Right cardiac atrium (tissue), 5 donors: ENCODE data around the gene APBB3. TPM values are rescaled to one million over a fixed set of nuclear protein-coding genes. Genes with fewer than 3 reads are reported as not detected.
"Not testable (repeated sequence)": the region's sequence is repeated elsewhere in the genome, so short reads cannot be mapped to it uniquely, and the experiment has no call there.

Source experiments
- ATAC-seq, 2 donors: fragments of 200-7000 bp; cut with Tn5 transposase; one replicate each; pipeline versions ENCODE4 v1.8.0 to v1.9.1; 2020; ENCODE audit warnings: moderate library complexity in 2 of 2, mild to moderate bottlenecking in 1 of 2
- DNase-seq, 3 donors: peaks; one replicate each; pipeline ENCODE4 v3.0.0-alpha.2; 2020
- H3K27ac ChIP-seq: one replicate; pipeline ENCODE4 v1.5.1; 2013; ENCODE audit warnings: mild to moderate bottlenecking, low read length, control low read depth, moderate library complexity
- H3K27me3 ChIP-seq: one replicate; pipeline ENCODE4 v1.6.1; 2013; ENCODE audit not compliant: control insufficient read depth, insufficient read depth
- H3K4me1 ChIP-seq: one replicate; pipeline ENCODE4 v1.6.1; 2013; ENCODE audit warnings: low read length; ENCODE audit not compliant: control insufficient read depth, insufficient read depth
- H3K4me3 ChIP-seq: one replicate; pipeline ENCODE4 v1.5.1; 2013; ENCODE audit warnings: low read length, control low read depth
- H3K9me3 ChIP-seq: one replicate; pipeline ENCODE4 v1.6.1; 2013; ENCODE audit warnings: low read length; ENCODE audit not compliant: control insufficient read depth
- WGBS: extraction: QIAGEN DNeasy Blood & Tissue Kit; methylation state at CpG from one replicate; pipeline ENCODE4 v1.1.7; 2013; 5-methylcytosine and 5-hydroxymethylcytosine counted together
- intact Hi-C, 4 donors: fragments of 100-400 bp; cut with DNase I; formaldehyde crosslinking; loops; one replicate each; pipeline versions ENCODE4 v1.11.0 to v1.14.0; 2022 to 2023
- polyA plus RNA-seq: library from polyadenylated mRNA; stranded (reverse); fragments of 200-250 nt; gene quantifications from one replicate; pipeline ENCODE4 v1.2.3, GENCODE V29; 2013
- total RNA-seq, 4 donors: library from RNA; stranded (reverse); fragmentation: NEBNext Ultra II Directional; extraction: Animal tissue kit (Norgen Biotek cat#: 25700); gene quantifications; one replicate each; pipeline ENCODE4 v1.2.1, GENCODE V29; 2021
- donor health status: healthy with polysubstance abuse.
- donor health status: DM: no; HTN: yes; CAD: no.
- donor health status: DM: no; HTN: no; CAD: no.
- donor health status: DM: no; HTN: yes; CAD: no; lungs with severe emphysema.
- donor health status: DM: yes; HTN: yes; CAD: no.

The APBB3 gene
- total and polyA plus RNA-seq, 5 donors: 13.2 to 19.2 (median 16.1) TPM

GRCh38 chr5:140598836-140599235 is 34.4 kb upstream of the APBB3 start:
- ATAC-seq (no peak), DNase-seq (no peak)
- H3K27ac ChIP-seq: no peak overlapping the region
- H3K9me3 ChIP-seq: no peaks in the 10 kb centered on the region
- WGBS: 76% methylated on average over 2 of the region's 2 CpGs
- H3K4me1 ChIP-seq: no peaks in the 10 kb centered on the region
- intact Hi-C loops: no loop called here
- no peak overlapping the region for H3K4me3 ChIP-seq
- no peaks in the 10 kb centered on the region for H3K27me3 ChIP-seq

- peak overlapping the region; percentile 30 for H3K27ac ChIP-seq
- WGBS: 12% methylated on average over 1 of the region's 1 CpG
- peak in 1 of 3 donors; percentile 58 for DNase-seq
- H3K27me3 ChIP-seq: no peaks in the 10 kb centered on the region
- H3K9me3 ChIP-seq: no peaks in the 10 kb centered on the region
- intact Hi-C loops: no loop called here
- ATAC-seq: peak; percentile 52 to 80
- H3K4me3 ChIP-seq: no peak overlapping the region
- no peaks in the 10 kb centered on the region for H3K4me1 ChIP-seq
These were observed 31.9 kb upstream of the APBB3 start for GRCh38 chr5:140596321-140596741.

- 62% methylated on average over 5 of the region's 5 CpGs for WGBS
- no peaks in the 10 kb centered on the region for H3K9me3 ChIP-seq
- ATAC-seq (peak; percentile 45 to 63), DNase-seq (no peak)
- H3K4me3 ChIP-seq: no peak overlapping the region
- intact Hi-C loops: no loop called here
- no peaks in the 10 kb centered on the region for H3K4me1 ChIP-seq
- H3K27ac ChIP-seq: peak overlapping the region; percentile 19
- no peaks in the 10 kb centered on the region for H3K27me3 ChIP-seq
These were observed 31.3 kb upstream of the APBB3 start for GRCh38 chr5:140595538-140596300.

- 68% methylated on average over 6 of the region's 6 CpGs for WGBS
- DNase-seq (peak in 1 of 3 donors; percentile 48), ATAC-seq (no peak)
- H3K27me3 ChIP-seq: no peaks in the 10 kb centered on the region
- no peaks in the 10 kb centered on the region for H3K4me1 ChIP-seq
- no peak overlapping the region for H3K4me3 ChIP-seq
- no peak overlapping the region for H3K27ac ChIP-seq
- intact Hi-C loops: no loop called here
- H3K9me3 ChIP-seq: no peaks in the 10 kb centered on the region
These were observed 29.8 kb upstream of the APBB3 start for GRCh38 chr5:140594169-140594568.

GRCh38 chr5:140593070-140593469 is 28.7 kb upstream of the APBB3 start:
- 56% methylated on average over 11 of the region's 14 CpGs for WGBS
- ATAC-seq, H3K4me3 ChIP-seq, H3K9me3 ChIP-seq, intact Hi-C loops, DNase-seq, H3K27me3 ChIP-seq, H3K4me1 ChIP-seq, H3K27ac ChIP-seq: not testable (repeated sequence)

GRCh38 chr5:140591747-140592372 is 27.5 kb upstream of the APBB3 start:
- Histone ChIP-seq H3K4me3 (no peak overlapping the region), H3K4me1 (no peaks in the 10 kb centered on the region), H3K27me3 (no peaks in the 10 kb centered on the region), H3K9me3 (no peaks in the 10 kb centered on the region), H3K27ac (no peak overlapping the region)
- 78% methylated on average over 5 of the region's 5 CpGs for WGBS
- no peak for DNase-seq
- peak in 1 of 2 donors; percentile 26 for ATAC-seq
- intact Hi-C loops: no loop called here

- 93% methylated on average over 7 of the region's 7 CpGs for WGBS
- no peaks in the 10 kb centered on the region for H3K27me3 ChIP-seq
- H3K4me3 ChIP-seq: no peak overlapping the region
- intact Hi-C loops: no loop called here
- H3K9me3 ChIP-seq: no peaks in the 10 kb centered on the region
- H3K4me1 ChIP-seq: no peaks in the 10 kb centered on the region
- ATAC-seq: no peak
- DNase-seq: no peak
- H3K27ac ChIP-seq: no peak overlapping the region
These were observed 26.5 kb upstream of the APBB3 start for GRCh38 chr5:140590861-140591260.

GRCh38 chr5:140588311-140589070 is 24.1 kb upstream of the APBB3 start:
- no peaks in the 10 kb centered on the region for H3K9me3 ChIP-seq
- H3K4me3 ChIP-seq: no peak overlapping the region
- no peak overlapping the region for H3K27ac ChIP-seq
- intact Hi-C loops: no loop called here
- 26% methylated on average over 5 of the region's 5 CpGs for WGBS
- peak; percentile 47 to 62 for ATAC-seq
- no peak for DNase-seq
- H3K4me1 ChIP-seq: no peaks in the 10 kb centered on the region
- H3K27me3 ChIP-seq: no peaks in the 10 kb centered on the region

GRCh38 chr5:140587495-140587894 is 23.1 kb upstream of the APBB3 start:
- H3K4me3 ChIP-seq: no peak overlapping the region
- no peak overlapping the region for H3K27ac ChIP-seq
- H3K27me3 ChIP-seq: no peaks in the 10 kb centered on the region
- WGBS: 94% methylated on average over 1 of the region's 1 CpG
- H3K9me3 ChIP-seq: no peaks in the 10 kb centered on the region
- ATAC-seq: no peak
- DNase-seq: no peak
- intact Hi-C loops: no loop called here
- no peaks in the 10 kb centered on the region for H3K4me1 ChIP-seq

GRCh38 chr5:140579188-140579747 is 14.9 kb upstream of the APBB3 start:
- WGBS: 91% methylated on average over 6 of the region's 6 CpGs
- intact Hi-C loops: not testable (repeated sequence)

GRCh38 chr5:140576776-140577201 is 12.4 kb upstream of the APBB3 start:
- Histone ChIP-seq H3K4me1 (no peaks in the 10 kb centered on the region), H3K4me3 (no peak overlapping the region), H3K27me3 (no peaks in the 10 kb centered on the region), H3K27ac (no peak overlapping the region), H3K9me3 (no peaks in the 10 kb centered on the region)
- ATAC-seq (no peak), DNase-seq (no peak)
- WGBS: 59% methylated on average over 2 of the region's 2 CpGs
- intact Hi-C loops: no loop called here

More at GRCh38 chr5:140579188-140579747, 14.9 kb upstream of the APBB3 start:
- not testable (repeated sequence) for DNase-seq, H3K27me3 ChIP-seq, H3K4me3 ChIP-seq, H3K9me3 ChIP-seq, H3K27ac ChIP-seq, H3K4me1 ChIP-seq, ATAC-seq
